GM10248 (cell line): Measurements from ENCODE around the gene VEPH1.
A peak's percentile ranks its signal among the peaks of the same experiment; 100 is the strongest.

Experiments used
- CTCF ChIA-PET: fragments of 300-600 bp; sonication (Branson Sonifier 250); formaldehyde crosslinking; extraction: SDS; loops from one replicate; lab custom pipeline; 2021; ENCODE audit warnings: antibody characterized with exemption; lab: Yijun Ruan, JAX
- POLR2A ChIA-PET: fragments of 350-650 bp; sonication (Branson Sonifier 250); formaldehyde crosslinking; extraction: SDS; loops from one replicate; lab custom pipeline; 2020; ENCODE audit warnings: antibody characterized with exemption; lab: Yijun Ruan, JAX
- DNase-seq: peaks from one replicate; pipeline ENCODE4 v3.0.0; 2012; ENCODE audit errors: extremely low spot score
- CTCF ChIP-seq: IDR thresholded peaks from 2 replicates; pipeline ENCODE4 v1.5.1; 2012; ENCODE audit warnings: mild to moderate bottlenecking, low read depth; ENCODE audit errors: extremely low read depth, missing control alignments, control extremely low read depth

Gene VEPH1

DNA sequence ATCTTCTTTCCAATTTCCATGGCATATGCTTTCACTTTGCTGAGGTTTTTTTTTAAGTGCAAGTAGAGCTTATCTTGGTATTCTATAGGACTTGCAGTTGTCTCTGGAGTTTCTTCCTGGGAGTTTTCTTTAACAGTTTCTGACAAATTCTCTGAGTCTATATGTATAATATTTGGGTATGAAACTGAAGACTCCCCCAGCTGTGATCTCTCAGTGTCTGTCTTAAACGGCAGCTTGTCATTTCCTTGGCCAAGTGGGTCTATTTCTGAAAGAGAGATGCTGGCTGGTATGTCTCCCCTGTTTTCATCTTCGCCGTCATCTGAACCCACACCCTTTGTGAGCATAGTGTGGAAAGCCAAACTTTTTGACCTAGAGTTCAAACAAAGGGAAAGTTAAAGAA lies 139.8 kb downstream of the VEPH1 start:
- POLR2A ChIA-PET, result no interaction called here
- TF ChIP-seq CTCF, result no peak
- no peak for DNase-seq
- CTCF ChIA-PET, result interaction anchor here (1.6 to 2.4 kb wide), 3 partner anchors 11 to 243 kb away, joined by 3 to 8 read pairs (median 4); no protein-coding TSS in a partner anchor

DNA sequence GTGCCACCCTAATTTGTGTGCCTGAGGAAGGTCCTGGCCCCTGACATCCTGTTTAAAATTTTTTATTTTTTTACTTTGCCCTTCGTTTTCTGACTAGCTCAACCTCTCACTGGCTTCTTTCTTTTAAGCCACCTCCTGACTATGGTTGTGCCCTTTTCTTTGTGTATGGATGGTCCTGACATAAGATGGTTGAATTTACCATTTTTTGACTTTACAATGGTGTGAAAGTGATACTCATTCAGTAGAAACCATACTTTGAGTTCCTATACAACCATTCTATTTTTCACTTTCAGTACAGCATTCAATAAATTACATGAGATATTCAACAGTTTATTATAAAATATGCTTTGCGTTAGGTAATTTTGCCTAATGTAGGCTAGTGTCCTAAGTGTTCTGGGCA lies 140.9 kb downstream of the VEPH1 start:
- DNase-seq, result no peak
- no peak for TF ChIP-seq CTCF
- ChIA-PET CTCF (interaction anchor here (1.6 kb wide), 1 partner anchor 244 kb away, joined by 3 read pairs; no protein-coding TSS in a partner anchor), POLR2A (no interaction called here)

DNA sequence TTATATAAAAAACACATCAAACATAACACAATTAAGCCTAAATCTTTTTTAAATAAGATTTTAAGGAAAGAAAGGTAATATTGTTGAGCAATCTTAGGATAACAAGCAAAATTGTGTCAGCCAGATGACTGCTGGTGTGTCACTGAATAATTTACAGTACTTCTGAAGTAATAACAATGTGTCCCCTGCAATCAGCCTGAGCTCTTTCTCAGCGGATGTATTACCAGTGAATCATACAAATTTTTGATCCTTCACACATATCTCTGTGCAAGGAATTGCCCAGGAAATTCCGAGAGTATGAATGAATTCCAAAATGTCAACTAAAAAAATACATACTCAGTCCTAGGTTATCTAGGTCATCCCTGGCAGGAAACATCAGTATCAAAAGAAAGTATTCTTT lies 143.2 kb downstream of the VEPH1 start:
- CTCF ChIA-PET, result no interaction called here

GRCh38 chr3:157356541-157356940 lies 146.7 kb downstream of the VEPH1 start:
- POLR2A ChIA-PET, result no interaction called here
- CTCF ChIA-PET, result no interaction called here
- no peak for TF ChIP-seq CTCF

More for the DNA sequence above, 143.2 kb downstream of the VEPH1 start:
- TF ChIP-seq CTCF, result no peak
- POLR2A ChIA-PET, result no interaction called here
- DNase-seq, result no peak

GRCh38 chr3:157355276-157355675 lies 147.9 kb downstream of the VEPH1 start:
- no peak for TF ChIP-seq CTCF
- ChIA-PET POLR2A (no interaction called here), CTCF (interaction anchor here (1.1 kb wide), 1 partner anchor 9 kb away, joined by 3 read pairs; no protein-coding TSS in a partner anchor)
- no peak for DNase-seq

More at GRCh38 chr3:157356541-157356940, 146.7 kb downstream of the VEPH1 start:
- DNase-seq, result no peak

DNA sequence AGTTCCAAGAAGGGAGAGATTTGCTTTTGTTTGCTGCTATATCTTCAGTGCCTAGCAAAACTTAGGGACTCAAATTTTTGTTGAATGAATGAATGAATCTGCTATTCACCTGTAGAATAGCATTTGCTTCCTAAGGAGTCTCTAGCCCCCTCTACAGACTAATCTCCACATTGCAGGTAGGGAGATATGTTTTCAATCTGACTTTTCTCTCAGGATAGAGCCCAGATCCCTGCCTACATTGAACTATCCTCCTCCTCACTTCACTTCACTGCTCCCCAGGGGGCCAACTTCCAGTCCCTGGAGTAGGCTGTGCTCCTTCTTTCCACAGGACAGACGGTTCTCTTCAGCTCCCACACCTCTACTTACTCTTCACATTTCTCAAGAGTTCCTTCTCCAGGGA lies 148.5 kb downstream of the VEPH1 start:
- TF ChIP-seq CTCF, result peak; percentile 10
- peak; percentile 16 for DNase-seq
- CTCF ChIA-PET, result interaction anchor here (1.1 kb wide), 1 partner anchor 10 kb away, joined by 3 read pairs; no protein-coding TSS in a partner anchor
- POLR2A ChIA-PET, result no interaction called here
